H1 (cell line): Measurements from ENCODE around the gene STAG1. TPM values are rescaled to one million over a fixed set of nuclear protein-coding genes. Genes with fewer than 3 reads are reported as not detected.

Experiments used
- CTCF ChIA-PET: fragments of 300-600 bp; sonication (Branson Sonifier 250); formaldehyde crosslinking; loops from one replicate; lab custom pipeline; 2021; ENCODE audit not compliant: partially characterized antibody; lab: Charles Lee
- POLR2A ChIA-PET: fragments of 300-600 bp; sonication (Branson Sonifier 250); formaldehyde crosslinking; loops from one replicate; lab custom pipeline; 2021; ENCODE audit warnings: inconsistent platforms; ENCODE audit not compliant: partially characterized antibody; lab: Charles Lee
- DNase-seq, 2 experiments: peaks; one replicate each; pipeline versions ENCODE4 v3.0.0 to v3.0.0-alpha.2; 2010 to 2022; ENCODE audit warnings: low spot score in 2 of 2, low read depth in 1 of 2, mixed read lengths in 1 of 2
- FAIRE-seq: peaks from 2 replicates; lab custom pipeline; 2011; peaks lifted over from hg19 to GRCh38; lab: Jason Lieb, UNC
- H2AFZ ChIP-seq: 2 replicates; pipeline ENCODE4 v1.8.1; 2012; ENCODE audit warnings: low read length, inconsistent platforms
- H2AK5ac ChIP-seq: 2 replicates; pipeline ENCODE4 v1.6.1; 2013; ENCODE audit warnings: low read depth, low read length
- H2BK120ac ChIP-seq: replicated peaks from 2 replicates; pipeline ENCODE3; 2013; ENCODE audit warnings: low read depth, low read length, inconsistent platforms
- H2BK12ac ChIP-seq: 2 replicates; pipeline ENCODE4 v1.6.1; 2013; ENCODE audit warnings: low read depth, low read length
- H2BK15ac ChIP-seq: 2 replicates; pipeline ENCODE4 v1.6.1; 2013; ENCODE audit warnings: low read length
- H2BK20ac ChIP-seq: 2 replicates; pipeline ENCODE4 v1.6.1; 2013; ENCODE audit warnings: low read length
- H2BK5ac ChIP-seq: 2 replicates; pipeline ENCODE4 v1.6.1; 2013; ENCODE audit warnings: low read depth, low read length
- H3K14ac ChIP-seq: 2 replicates; pipeline ENCODE4 v1.6.1; 2013; ENCODE audit warnings: inconsistent platforms; ENCODE audit not compliant: insufficient read length
- H3K18ac ChIP-seq: 2 replicates; pipeline ENCODE4 v1.6.1; 2013; ENCODE audit warnings: low read length; ENCODE audit errors: extremely low read depth
- H3K23ac ChIP-seq: 2 replicates; pipeline ENCODE4 v1.6.1; 2013; ENCODE audit warnings: inconsistent platforms; ENCODE audit not compliant: insufficient read length
- H3K23me2 ChIP-seq: 2 replicates; pipeline ENCODE4 v1.6.1; 2013; ENCODE audit warnings: low read depth, low read length
- H3K27ac ChIP-seq: 2 replicates; pipeline ENCODE4 v1.6.1; 2011; ENCODE audit warnings: low read depth, low read length, inconsistent platforms
- H3K27me3 ChIP-seq, 4 experiments: replicated peaks in 1 of 4; 1 replicate in 1 of 4; 2 replicates in 3 of 4; pipeline versions ENCODE4 v1.6.1 to v1.8.1; 2011 to 2013; ENCODE audit warnings: low read length in 3 of 4, mild to moderate bottlenecking in 3 of 4, inconsistent platforms in 2 of 4, mixed read lengths in 2 of 4, moderate library complexity in 1 of 4; ENCODE audit not compliant: control insufficient read depth in 3 of 4, insufficient read depth in 3 of 4; ENCODE audit errors: extremely low read depth in 1 of 4
- H3K36me3 ChIP-seq, 4 experiments: 2 replicates each; pipeline versions ENCODE4 v1.6.1 to v1.8.1; 2011 to 2013; ENCODE audit warnings: mild to moderate bottlenecking in 4 of 4, low read length in 3 of 4, moderate library complexity in 2 of 4, control low read depth in 1 of 4, inconsistent platforms in 1 of 4; ENCODE audit not compliant: insufficient read depth in 4 of 4, control insufficient read depth in 2 of 4
- H3K4ac ChIP-seq: replicated peaks from 2 replicates; pipeline ENCODE3; 2013; ENCODE audit warnings: low read length, low read depth, mixed read lengths, inconsistent platforms; ENCODE audit not compliant: insufficient read length
- H3K4me1 ChIP-seq, 4 experiments: replicated peaks in 1 of 4; 1 replicate in 1 of 4; 2 replicates in 3 of 4; pipeline versions ENCODE4 v1.6.1 to v1.8.1; 2011 to 2013; ENCODE audit warnings: low read length in 3 of 4, inconsistent platforms in 2 of 4, mixed read lengths in 1 of 4; ENCODE audit not compliant: insufficient read depth in 4 of 4, control insufficient read depth in 3 of 4
- H3K4me2 ChIP-seq, 2 experiments: 2 replicates each; pipeline versions ENCODE4 v1.6.1 to v1.8.1; 2011 to 2013; ENCODE audit warnings: low read depth in 2 of 2, low read length in 2 of 2, control low read depth in 1 of 2, inconsistent platforms in 1 of 2, mild to moderate bottlenecking in 1 of 2; ENCODE audit not compliant: insufficient read depth in 1 of 2
- H3K4me3 ChIP-seq, 4 experiments: fragments of 200-600, 300-600 bp in 1 of 4; sonication (generic), shearing (Covaris generic), sonication (Bioruptor Twin) in 1 of 4; 2 replicates each; pipeline versions ENCODE4 v1.5.1 to v1.8.1; 2011 to 2016; ENCODE audit warnings: low read length in 4 of 4, low read depth in 3 of 4, control low read depth in 2 of 4, inconsistent platforms in 2 of 4, mild to moderate bottlenecking in 2 of 4, mixed read lengths in 1 of 4, moderate library complexity in 1 of 4; ENCODE audit not compliant: insufficient read depth in 2 of 4; ENCODE audit errors: extremely low read depth in 1 of 4
- H3K56ac ChIP-seq: replicated peaks from 2 replicates; pipeline ENCODE3; 2013; ENCODE audit warnings: low read depth, mild to moderate bottlenecking, mixed read lengths, low read length, inconsistent platforms; ENCODE audit not compliant: insufficient read length
- H3K79me1 ChIP-seq: 2 replicates; pipeline ENCODE4 v1.6.1; 2013; ENCODE audit warnings: low read depth, low read length, control low read depth
- H3K79me2 ChIP-seq, 2 experiments: 2 replicates each; pipeline versions ENCODE4 v1.6.1 to v1.8.1; 2012 to 2013; ENCODE audit warnings: low read length in 2 of 2, mild to moderate bottlenecking in 2 of 2, inconsistent platforms in 1 of 2; ENCODE audit not compliant: insufficient read depth in 2 of 2, control insufficient read depth in 1 of 2
- H3K9ac ChIP-seq, 4 experiments: replicated peaks in 1 of 4; 1 replicate in 1 of 4; 2 replicates in 3 of 4; pipeline versions ENCODE4 v1.6.1 to v1.8.1; 2011 to 2013; ENCODE audit warnings: low read depth in 3 of 4, low read length in 3 of 4, control low read depth in 2 of 4, mild to moderate bottlenecking in 2 of 4, moderate library complexity in 2 of 4, inconsistent platforms in 1 of 4; ENCODE audit errors: extremely low read depth in 1 of 4
- H3K9me3 ChIP-seq, 2 experiments: 2 replicates each; pipeline versions ENCODE4 v1.6.1 to v1.8.1; 2012 to 2013; ENCODE audit warnings: mild to moderate bottlenecking in 2 of 2, moderate library complexity in 2 of 2, control low read depth in 1 of 2, inconsistent platforms in 1 of 2, low read depth in 1 of 2, low read length in 1 of 2, mixed read lengths in 1 of 2; ENCODE audit not compliant: insufficient read depth in 2 of 2
- H4K20me1 ChIP-seq, 2 experiments: replicated peaks in 1 of 2; 2 replicates each; pipeline versions ENCODE3 to v1.8.1; 2011 to 2013; ENCODE audit warnings: inconsistent platforms in 2 of 2, low read length in 2 of 2, mild to moderate bottlenecking in 1 of 2; ENCODE audit not compliant: insufficient read depth in 2 of 2, control insufficient read depth in 1 of 2
- H4K5ac ChIP-seq: 2 replicates; pipeline ENCODE4 v1.6.1; 2013; ENCODE audit warnings: low read length, low read depth, mixed read lengths, inconsistent platforms; ENCODE audit not compliant: insufficient read length
- H4K8ac ChIP-seq: 2 replicates; pipeline ENCODE4 v1.8.0; 2013; ENCODE audit warnings: mild to moderate bottlenecking, moderate library complexity, low read length, inconsistent platforms; ENCODE audit not compliant: insufficient read depth; ENCODE audit errors: extremely low read depth
- H4K91ac ChIP-seq: replicated peaks from 2 replicates; pipeline ENCODE3; 2013; ENCODE audit warnings: low read length, mixed read lengths, inconsistent platforms; ENCODE audit not compliant: insufficient read length
- EZH2 ChIP-seq: fragments of 200-600 bp; sonication (generic); IDR thresholded peaks from 2 replicates; pipeline ENCODE4 v1.7.1; 2012; ENCODE audit warnings: low read depth, mild to moderate bottlenecking, moderate library complexity, low read length, inconsistent platforms; ENCODE audit not compliant: severe bottlenecking
- FOSL1 ChIP-seq: IDR thresholded peaks from 2 replicates; pipeline ENCODE4 v1.6.1; 2011; ENCODE audit warnings: mild to moderate bottlenecking, low read depth, low read length, moderate library complexity; ENCODE audit not compliant: insufficient read depth
- GTF2F1 ChIP-seq: IDR thresholded peaks from 2 replicates; pipeline ENCODE4 v1.6.1; 2012; ENCODE audit warnings: low read depth, low read length, improper control_type of control experiment, borderline replicate concordance
- JUND ChIP-seq: IDR thresholded peaks from 2 replicates; pipeline ENCODE4 v1.6.1; 2011; ENCODE audit warnings: mild to moderate bottlenecking, improper control_type of control experiment, low read length
- KDM4A ChIP-seq: IDR thresholded peaks from one replicate; pipeline ENCODE4 v1.7.1; 2012; ENCODE audit warnings: low read depth, mild to moderate bottlenecking, moderate library complexity, low read length, inconsistent platforms; ENCODE audit not compliant: severe bottlenecking
- TAF7 ChIP-seq: optimal IDR thresholded peaks from 2 replicates; pipeline ENCODE3; 2011; ENCODE audit warnings: low read depth, mild to moderate bottlenecking, inconsistent platforms, low read length, moderate library complexity, borderline replicate concordance
- whole genome bisulfite sequencing, 2 experiments: shearing (Covaris generic) in 1 of 2; methylation state at CpG; one replicate each; pipeline versions ENCODE4 v1.1.6 to v1.1.7; 2013 to 2015; ENCODE audit warnings: low lambda C conversion rate in 2 of 2, mixed read lengths in 2 of 2, inconsistent platforms in 1 of 2, low coverage in 1 of 2, missing lambda C conversion rate in 1 of 2; ENCODE audit not compliant: insufficient replicate concordance in 2 of 2, insufficient coverage in 1 of 2, insufficient read length in 1 of 2; ENCODE audit errors: extremely low coverage in 1 of 2, missing lambda C conversion rate in 1 of 2; 5-methylcytosine and 5-hydroxymethylcytosine counted together
- polyA plus RNA-seq, 7 experiments: library from polyadenylated mRNA; depleted of rRNA in 3 of 7; stranded (reverse) in 5 of 7; unstranded in 2 of 7; fragments of >200 nt in 5 of 7; fragments of 200-250 nt in 2 of 7; gene quantifications; 1 replicate in 5 of 7; 2 replicates in 1 of 7; 4 replicates in 1 of 7; pipeline versions ENCODE4 v1.2.1 to v1.2.3, GENCODE V29; 2011 to 2013; ENCODE audit warnings: missing spikeins in 2 of 7, mixed read lengths in 2 of 7
- total RNA-seq: library from RNA; stranded (reverse); fragmentation: NEBNext Ultra II Directional; extraction: Animal tissue kit (Norgen Biotek cat#: 25700); gene quantifications from 2 replicates; pipeline ENCODE4 v1.2.1, GENCODE V29; 2021

The STAG1 gene
- total and polyA plus RNA-seq, 2 of the 8 experiments (the other 6 are each of a cell fraction or from before 2014, with no cell fraction given) = 4.6 to 23.4 TPM

- no peak overlapping the region for H3K9ac ChIP-seq
- H3K9me3 ChIP-seq = no peaks in the 10 kb centered on the region
- H2BK12ac ChIP-seq = no peak overlapping the region
- H2BK120ac ChIP-seq = no peak overlapping the region
- no peaks in the 10 kb centered on the region for H3K27me3 ChIP-seq
- H2BK5ac ChIP-seq = no peak overlapping the region
- no peak overlapping the region for H4K8ac ChIP-seq
- H3K79me1 ChIP-seq = no peaks in the 10 kb centered on the region
- H3K23ac ChIP-seq = no peak overlapping the region
- ChIA-PET CTCF (interaction anchor here (0.7 to 3.5 kb wide), 19 partner anchors 8 to 748 kb away, joined by 3 to 23 read pairs (median 4); partner anchors contain the start of gene STAG1), POLR2A (interaction anchor here (1.4 kb wide), 1 partner anchor 401 kb away, joined by 3 read pairs; no protein-coding TSS in a partner anchor)
- H3K4ac ChIP-seq = no peak overlapping the region
- no peak overlapping the region for H3K18ac ChIP-seq
- no peak overlapping the region for H2AK5ac ChIP-seq
- H3K36me3 ChIP-seq = no peaks in the 10 kb centered on the region; a peak in 1 of 8 replicates
- H2BK15ac ChIP-seq = no peak overlapping the region
- no peak overlapping the region for H3K27ac ChIP-seq
- H2AFZ ChIP-seq = no peak overlapping the region
- H3K4me3 ChIP-seq = no peak overlapping the region
- H3K4me2 ChIP-seq = no peak overlapping the region
- no peaks in the 10 kb centered on the region for H3K79me2 ChIP-seq
- FAIRE-seq (no peak), DNase-seq (no peak)
- no peak overlapping the region for H4K91ac ChIP-seq
- H3K56ac ChIP-seq = no peak overlapping the region
- H4K5ac ChIP-seq = no peak overlapping the region
- WGBS, 2 experiments = 83% methylated on average over 3 of the region's 3 CpGs; no CpG with 5 or more reads in 1 of the 2 experiments
- no peak overlapping the region for H3K14ac ChIP-seq
- no peak overlapping the region for H2BK20ac ChIP-seq
- H4K20me1 ChIP-seq = no peaks in the 10 kb centered on the region
- TF ChIP-seq FOSL1 = no peak
- TF ChIP-seq KDM4A = no peak
- no peak for TF ChIP-seq EZH2
- TF ChIP-seq GTF2F1 = no peak
- TF ChIP-seq TAF7 = no peak
- no peak for TF ChIP-seq JUND
- H3K23me2 ChIP-seq = no peaks in the 10 kb centered on the region
- H3K4me1 ChIP-seq = no peaks in the 10 kb centered on the region
Measured at GRCh38 chr3:136351905-136352304, 400.3 kb downstream of the STAG1 start.
